Fibroblast of lung (primary cell): ENCODE data around the gene LNPEP. TPM values are rescaled to one million over a fixed set of nuclear protein-coding genes. Genes with fewer than 3 reads are reported as not detected.
"Not testable (repeated sequence)": the region's sequence is repeated elsewhere in the genome, so short reads cannot be mapped to it uniquely, and the experiment has no call there.

Experiments
- DNase-seq, 2 donors: peaks; one replicate each; pipeline versions ENCODE4 v3.0.0 to v3.0.0-alpha.2; 2010; ENCODE audit warnings: low read depth in 2 of 2
- H2AFZ ChIP-seq: 2 replicates; pipeline ENCODE4 v1.5.1; 2012; ENCODE audit warnings: low read length, control low read depth, inconsistent platforms
- H3K27ac ChIP-seq: 2 replicates; pipeline ENCODE4 v1.5.1; 2011; ENCODE audit warnings: low read length, control low read depth; ENCODE audit not compliant: insufficient read depth
- H3K27me3 ChIP-seq: 2 replicates; pipeline ENCODE4 v1.5.1; 2011; ENCODE audit warnings: mild to moderate bottlenecking, low read length; ENCODE audit not compliant: control insufficient read depth, insufficient read depth
- H3K36me3 ChIP-seq: 2 replicates; pipeline ENCODE4 v1.5.1; 2011; ENCODE audit warnings: low read length; ENCODE audit not compliant: control insufficient read depth, insufficient read depth
- H3K4me1 ChIP-seq: 2 replicates; pipeline ENCODE4 v1.5.1; 2011; ENCODE audit warnings: low read length; ENCODE audit not compliant: control insufficient read depth, insufficient read depth; ENCODE audit errors: extremely low read depth
- H3K4me2 ChIP-seq: 2 replicates; pipeline ENCODE4 v1.5.1; 2011; ENCODE audit warnings: low read length, control low read depth; ENCODE audit not compliant: insufficient read depth; ENCODE audit errors: extremely low read depth
- H3K4me3 ChIP-seq, 4 experiments: fragments of 200-600 bp in 1 of 4; sonication (generic) in 1 of 4; replicated peaks in 1 of 4; 2 replicates each; pipeline ENCODE4 v1.5.1; 2011 to 2016; ENCODE audit warnings: low read length in 4 of 4, low read depth in 3 of 4, mild to moderate bottlenecking in 3 of 4, control low read depth in 2 of 4, inconsistent platforms in 1 of 4, mixed read lengths in 1 of 4; ENCODE audit not compliant: insufficient read depth in 1 of 4; ENCODE audit errors: control extremely low read depth in 1 of 4
- H3K79me2 ChIP-seq: 2 replicates; pipeline ENCODE4 v1.5.1; 2012; ENCODE audit warnings: mild to moderate bottlenecking, low read length, inconsistent platforms; ENCODE audit not compliant: control insufficient read depth, insufficient read depth
- H3K9ac ChIP-seq: 2 replicates; pipeline ENCODE4 v1.5.1; 2011; ENCODE audit warnings: mild to moderate bottlenecking, low read length, control low read depth; ENCODE audit not compliant: insufficient read depth
- H3K9me3 ChIP-seq: 2 replicates; pipeline ENCODE4 v1.5.1; 2012; ENCODE audit warnings: low read depth, low read length; ENCODE audit not compliant: control insufficient read depth, insufficient read depth
- H4K20me1 ChIP-seq: 2 replicates; pipeline ENCODE4 v1.5.1; 2011; ENCODE audit warnings: low read length; ENCODE audit not compliant: control insufficient read depth, insufficient read depth; ENCODE audit errors: extremely low read depth
- CTCF ChIP-seq, 2 donors: IDR thresholded peaks in 1 of 2; conservative IDR thresholded peaks in 1 of 2; 1 replicate in 1 of 2; 2 replicates in 1 of 2; pipeline ENCODE4 v1.5.1; 2011 to 2012; ENCODE audit warnings: low read length in 2 of 2, control low read depth in 1 of 2, inconsistent platforms in 1 of 2, low read depth in 1 of 2, mild to moderate bottlenecking in 1 of 2
- EZH2 ChIP-seq: IDR thresholded peaks from 2 replicates; pipeline ENCODE4 v1.5.1; 2012; ENCODE audit warnings: low read length, control low read depth, mild to moderate bottlenecking; ENCODE audit errors: missing control alignments
- polyA plus RNA-seq, 2 donors: library from polyadenylated mRNA; depleted of rRNA in 1 of 2; stranded (reverse) in 1 of 2; unstranded in 1 of 2; fragments of >200 nt; gene quantifications; 2 replicates each; pipeline ENCODE4 v1.2.1, GENCODE V29; 2011 to 2012; ENCODE audit warnings: missing spikeins in 1 of 2
- total RNA-seq: library from RNA; depleted of rRNA; stranded (reverse); fragments of >200 nt; gene quantifications from 2 replicates; pipeline ENCODE4 v1.2.1, GENCODE V29; 2014

LNPEP gene
- total and polyA plus RNA-seq, 2 donors (not counting 1 experiment from before 2014, with no cell fraction given): 19.5 to 26.1 TPM

GRCh38 chr5:97077246-97077645, 141.4 kb downstream of the LNPEP start:
- Histone ChIP-seq H3K27ac (no peak overlapping the region), H3K4me3 (no peak overlapping the region), H3K4me2 (no peak overlapping the region), H3K79me2 (no peaks in the 10 kb centered on the region), H2AFZ (no peak overlapping the region), H3K9ac (no peak overlapping the region), H4K20me1 (no peaks in the 10 kb centered on the region), H3K36me3 (no peaks in the 10 kb centered on the region), H3K9me3 (no peaks in the 10 kb centered on the region), H3K27me3 (no peaks in the 10 kb centered on the region), H3K4me1 (no peaks in the 10 kb centered on the region)
- no peak for DNase-seq
- no peak for TF ChIP-seq CTCF (conservative IDR thresholded peaks at IDR 0.05 in 1 of 2, IDR thresholded peaks at IDR 0.05 in 1 of 2; ENCODE audit: low read depth in 1 of 2, low read length in 2 of 2)
- TF ChIP-seq EZH2: no peak

GRCh38 chr5:97078958-97079743, 143.3 kb downstream of the LNPEP start:
- peak; percentile 21 to 81 for DNase-seq

GRCh38 chr5:97084782-97085458, 149.0 kb downstream of the LNPEP start:
- not testable (repeated sequence) for H3K4me3 ChIP-seq, H3K4me1 ChIP-seq, H3K4me2 ChIP-seq, H3K27ac ChIP-seq, H3K79me2 ChIP-seq, DNase-seq, H4K20me1 ChIP-seq, H2AFZ ChIP-seq, H3K36me3 ChIP-seq, H3K9ac ChIP-seq, H3K9me3 ChIP-seq
- H3K27me3 ChIP-seq: peaks cover 13% of the 10 kb centered on the region

More at GRCh38 chr5:97078958-97079743, 143.3 kb downstream of the LNPEP start:
- no peak overlapping the region for H3K4me2 ChIP-seq
- H3K79me2 ChIP-seq: no peaks in the 10 kb centered on the region
- no peak overlapping the region for H2AFZ ChIP-seq
- no peaks in the 10 kb centered on the region for H3K4me1 ChIP-seq
- H3K27me3 ChIP-seq: peaks cover 2% of the 10 kb centered on the region
- no peak overlapping the region for H3K4me3 ChIP-seq
- no peaks in the 10 kb centered on the region for H3K36me3 ChIP-seq
- no peaks in the 10 kb centered on the region for H4K20me1 ChIP-seq
- no peak for TF ChIP-seq CTCF (conservative IDR thresholded peaks at IDR 0.05 in 1 of 2, IDR thresholded peaks at IDR 0.05 in 1 of 2; ENCODE audit: low read depth in 1 of 2, low read length in 2 of 2)
- TF ChIP-seq EZH2: no peak
- H3K9me3 ChIP-seq: no peaks in the 10 kb centered on the region
- no peak overlapping the region for H3K27ac ChIP-seq
- H3K9ac ChIP-seq: no peak overlapping the region
